GM10266 (cell line): ENCODE data around the gene LCE3B.
"Not testable (repeated sequence)": the region's sequence is repeated elsewhere in the genome, so short reads cannot be mapped to it uniquely, and the experiment has no call there.

Experiments used
- DNase-seq: peaks from one replicate; pipeline ENCODE4 v3.0.0; 2012; ENCODE audit errors: extremely low spot score
- CTCF ChIP-seq: IDR thresholded peaks from 2 replicates; pipeline ENCODE4 v1.5.1; 2012; ENCODE audit warnings: mild to moderate bottlenecking, low read depth; ENCODE audit not compliant: control insufficient read depth, insufficient read depth; ENCODE audit errors: missing control alignments

LCE3B gene

GRCh38 chr1:152613511-152613910, at the start of gene LCE3B:
LCE3B (plus strand) TSS chr1:152613811; CDS start chr1:152613811, 0 bp downstream.
- DNase-seq, result no peak

GRCh38 chr1:152565115-152565514, 48.5 kb upstream of the LCE3B start:
- no peak for TF ChIP-seq CTCF

More at GRCh38 chr1:152613511-152613910, at the start of gene LCE3B:
- no peak for TF ChIP-seq CTCF

GRCh38 chr1:152565535-152566215, 47.9 kb upstream of the LCE3B start:
- DNase-seq, result no peak
- TF ChIP-seq CTCF, result no peak

More at GRCh38 chr1:152565115-152565514, 48.5 kb upstream of the LCE3B start:
- no peak for DNase-seq

- no peak for TF ChIP-seq CTCF
- DNase-seq, result no peak
Measured at GRCh38 chr1:152566681-152567080, 46.9 kb upstream of the LCE3B start, which contains the start of gene LCE3E. LCE3E (minus strand) TSS chr1:152566780; CDS start chr1:152566208, 572 bp downstream.

GRCh38 chr1:152577168-152577567, 36.4 kb upstream of the LCE3B start:
- TF ChIP-seq CTCF, result no peak
- peak; percentile 44 for DNase-seq

GRCh38 chr1:152579526-152579925, 34.1 kb upstream of the LCE3B start:
- not testable (repeated sequence) for DNase-seq

GRCh38 chr1:152580433-152580832, 33.2 kb upstream of the LCE3B start, which contains the start of gene LCE3D:
LCE3D (minus strand) TSS chr1:152580516; CDS start chr1:152579936, 580 bp downstream.
- TF ChIP-seq CTCF, result no peak

More at GRCh38 chr1:152580433-152580832, 33.2 kb upstream of the LCE3B start, which contains the start of gene LCE3D:
- no peak for DNase-seq
